Right hindlimb (tissue), 1 donor: Measurements from ENCODE around the gene ARID1A.
A peak's percentile ranks its signal among the peaks of the same experiment; 100 is the strongest.
"Not testable (repeated sequence)": the region's sequence is repeated elsewhere in the genome, so short reads cannot be mapped to it uniquely, and the experiment has no call there.

Source experiments
- DNase-seq: peaks from one replicate; pipeline ENCODE4 v3.0.0-alpha.2; 2018

The ARID1A gene

GRCh38 chr1:26695356-26696118, at the start of gene ARID1A:
TSS of gene ARID1A (plus strand) at chr1:26696015. CDS start at chr1:26696404, 389 bp downstream.
- DNase-seq = peak; percentile 99

- no peak for DNase-seq
Measured at GRCh38 chr1:26664802-26665201, 31.0 kb upstream of the ARID1A start.

GRCh38 chr1:26666855-26667254, 29.0 kb upstream of the ARID1A start:
- no peak for DNase-seq

GRCh38 chr1:26668106-26668786, 27.6 kb upstream of the ARID1A start:
- not testable (repeated sequence) for DNase-seq

GRCh38 chr1:26677306-26678115, 18.3 kb upstream of the ARID1A start:
- peak; percentile 69 for DNase-seq

GRCh38 chr1:26684763-26685508, 10.9 kb upstream of the ARID1A start:
- no peak for DNase-seq

- DNase-seq = no peak
Measured at GRCh38 chr1:26686795-26687194, 9.0 kb upstream of the ARID1A start.

GRCh38 chr1:26689504-26689903, 6.3 kb upstream of the ARID1A start:
- no peak for DNase-seq

- DNase-seq = no peak
Measured at GRCh38 chr1:26690157-26690556, 5.7 kb upstream of the ARID1A start.

GRCh38 chr1:26690576-26691031, 5.2 kb upstream of the ARID1A start:
- no peak for DNase-seq

- peak; percentile 92 for DNase-seq
Measured at GRCh38 chr1:26692211-26692792, 3.5 kb upstream of the ARID1A start.

GRCh38 chr1:26692793-26693490, 2.9 kb upstream of the ARID1A start:
- peak; percentile 98 for DNase-seq

GRCh38 chr1:26693599-26694572, 1.9 kb upstream of the ARID1A start:
- DNase-seq = peak; percentile 25

GRCh38 chr1:26694638-26695355, 1.0 kb upstream of the ARID1A start:
- no peak for DNase-seq

GRCh38 chr1:26696119-26696653, 371 bp downstream of the ARID1A start:
- peak; percentile 38 for DNase-seq

GRCh38 chr1:26696654-26697430, 1.0 kb downstream of the ARID1A start:
- DNase-seq = peak; percentile 46

- DNase-seq = no peak
Measured at GRCh38 chr1:26697431-26697977, 1.7 kb downstream of the ARID1A start.
